ENCODE measurements around the gene TMEM141.
"Not testable (repeated sequence)": the region's sequence is repeated elsewhere in the genome, so short reads cannot be mapped to it uniquely, and the experiment has no call there.

The TMEM141 gene

DNA sequence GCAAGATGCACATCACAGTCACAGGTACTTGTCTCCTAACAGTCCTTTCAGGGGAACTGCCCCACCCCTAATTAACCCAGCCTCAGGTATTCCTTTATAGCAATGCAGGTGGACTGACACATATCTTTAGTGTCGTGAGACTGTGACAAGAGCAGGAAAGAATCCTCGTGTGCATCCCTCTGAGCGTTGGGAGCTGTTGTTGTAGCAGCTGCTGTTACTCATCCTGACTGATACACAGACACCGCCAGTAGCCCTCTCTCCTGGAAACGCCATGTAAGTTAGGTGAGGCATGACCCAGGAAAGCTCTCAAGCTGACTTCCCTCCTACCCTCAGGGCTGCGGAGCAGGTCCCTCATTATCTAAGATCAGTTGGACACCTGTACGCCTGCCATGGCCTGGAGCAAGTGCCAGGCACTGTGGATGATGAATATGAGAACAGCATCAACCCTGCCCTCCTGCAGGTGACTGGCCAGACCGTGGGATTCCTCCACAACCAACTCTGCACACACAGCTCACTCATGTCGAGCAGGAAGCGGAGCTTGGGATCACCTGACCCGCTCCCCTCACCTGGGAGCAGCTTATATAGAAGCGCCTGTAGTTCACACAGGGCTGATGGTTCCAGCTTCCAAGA lies 16.6 kb upstream of the TMEM141 start:
- no peak for DNase-seq

GRCh38 chr9:136775191-136775590 lies 16.0 kb upstream of the TMEM141 start:
- DNase-seq: no peak

GRCh38 chr9:136776947-136777346 lies 14.2 kb upstream of the TMEM141 start:
- DNase-seq: no peak

- no peak for DNase-seq
These were observed 13.8 kb upstream of the TMEM141 start for GRCh38 chr9:136777359-136777758.

GRCh38 chr9:136779808-136780207 lies 11.3 kb upstream of the TMEM141 start:
- no peak for DNase-seq

GRCh38 chr9:136782452-136782851 lies 8.7 kb upstream of the TMEM141 start:
- no peak for DNase-seq

DNA sequence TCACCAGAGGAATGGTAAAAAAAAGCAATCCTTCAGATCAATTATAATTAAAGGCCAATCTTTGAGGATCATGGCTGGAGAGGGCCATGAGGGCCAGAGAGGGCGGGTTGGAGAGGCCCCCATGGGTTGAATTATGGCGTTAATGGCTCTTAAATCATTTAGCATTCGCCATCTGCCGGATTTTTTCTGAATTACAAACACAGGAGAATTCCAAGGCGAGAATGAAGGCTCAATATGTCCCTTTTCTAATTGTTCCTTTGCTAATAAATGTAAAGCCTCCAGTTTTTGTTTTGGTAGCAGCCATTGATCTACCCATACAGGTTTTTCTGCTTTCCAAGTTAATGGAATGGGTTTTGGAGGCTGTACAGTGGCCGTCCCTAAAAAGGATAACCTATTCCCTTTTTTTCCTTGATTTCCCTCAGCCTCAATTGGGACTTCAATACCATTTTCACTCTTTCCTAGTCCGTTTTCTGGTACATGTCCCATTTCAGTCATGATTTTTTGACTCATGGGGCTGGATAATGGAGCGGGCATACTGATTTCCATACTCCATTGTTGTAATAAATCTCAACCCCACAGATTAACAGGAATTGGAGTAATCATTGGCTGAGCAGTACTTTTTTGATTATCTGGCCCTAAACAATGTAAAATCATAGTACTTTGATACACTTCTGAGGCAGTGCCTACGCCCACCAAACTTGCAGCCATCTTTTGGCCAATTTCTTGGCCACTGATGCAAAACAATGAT lies 6.7 kb upstream of the TMEM141 start:
- peak; percentile 43 for DNase-seq

- peak; percentile 53 for DNase-seq
These were observed 6.2 kb upstream of the TMEM141 start for GRCh38 chr9:136784997-136785361.

DNA sequence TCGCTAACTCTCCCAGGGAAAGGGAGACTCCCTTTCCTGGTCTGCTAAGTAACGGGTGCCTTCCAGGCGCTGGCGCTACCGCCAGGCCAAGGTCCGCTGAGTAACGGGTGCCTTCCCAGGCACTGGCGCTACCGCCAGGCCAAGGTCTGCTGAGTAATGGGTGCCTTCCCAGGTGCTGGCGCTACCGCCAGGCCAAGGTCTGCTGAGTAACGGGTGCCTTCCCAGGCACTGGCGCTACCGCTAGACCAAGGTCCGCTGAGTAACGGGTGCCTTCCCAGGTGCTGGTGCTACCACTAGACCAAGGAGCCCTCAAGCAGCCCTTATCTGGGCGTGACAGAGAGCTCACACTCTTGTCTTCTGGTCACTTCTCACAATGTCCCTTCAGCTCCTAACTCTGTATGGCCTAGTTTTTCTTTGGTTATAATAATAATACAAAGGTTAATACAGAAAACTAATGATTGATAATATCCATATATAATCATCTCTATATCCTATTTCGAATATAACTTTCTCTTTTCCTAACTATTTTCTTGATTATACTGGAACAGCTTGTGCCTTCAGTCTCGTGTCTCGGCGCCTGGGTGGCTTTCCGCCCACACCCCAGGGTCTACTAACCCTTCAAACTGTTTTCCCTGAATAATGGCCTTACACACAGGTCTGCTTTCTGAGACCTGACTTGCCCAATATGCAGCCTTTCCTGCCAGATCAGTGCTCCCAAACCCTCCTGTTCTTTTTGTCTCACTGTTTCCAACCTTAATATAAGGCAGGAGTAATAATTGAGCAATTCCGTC lies 5.4 kb upstream of the TMEM141 start:
- not testable (repeated sequence) for DNase-seq

DNA sequence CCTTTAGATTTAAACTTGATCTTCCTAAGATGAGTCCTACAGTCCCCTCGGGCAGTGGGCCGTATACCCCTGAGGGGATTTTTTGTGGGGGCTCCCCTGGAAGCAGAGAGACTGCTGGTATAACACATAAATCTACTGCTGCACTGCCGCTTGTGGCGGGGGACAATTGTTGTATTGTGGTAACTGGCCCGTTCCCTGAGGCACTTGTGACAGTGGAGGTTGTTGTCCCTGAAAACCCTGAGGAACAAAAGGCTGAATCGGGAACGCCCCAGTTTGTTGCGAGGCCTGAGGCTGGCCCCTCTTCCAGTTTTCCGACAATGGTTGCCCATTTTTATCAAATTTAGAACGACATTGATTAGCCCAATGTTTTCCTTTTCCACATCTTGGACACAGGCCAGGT lies 4.7 kb upstream of the TMEM141 start:
- DNase-seq: no peak

DNA sequence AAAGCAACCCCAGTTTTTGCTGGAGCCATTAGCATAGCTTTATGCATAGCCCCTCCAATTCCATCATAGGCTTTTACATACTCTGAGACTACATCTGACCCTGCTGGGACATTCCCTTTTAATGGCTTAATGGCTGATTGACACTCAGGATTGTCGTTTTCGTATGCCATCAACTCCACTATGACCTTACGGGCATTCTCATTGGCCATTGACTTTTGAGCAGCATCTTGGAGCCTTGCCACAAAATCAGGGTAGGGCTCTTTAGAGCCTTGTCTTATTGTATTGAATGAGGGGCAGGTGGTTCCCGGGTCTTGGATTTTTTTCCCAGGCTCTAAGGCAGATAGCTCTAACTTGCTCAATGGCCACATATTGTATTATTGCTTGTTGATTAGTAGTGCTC lies 4.2 kb upstream of the TMEM141 start:
- DNase-seq: not testable (repeated sequence)

DNA sequence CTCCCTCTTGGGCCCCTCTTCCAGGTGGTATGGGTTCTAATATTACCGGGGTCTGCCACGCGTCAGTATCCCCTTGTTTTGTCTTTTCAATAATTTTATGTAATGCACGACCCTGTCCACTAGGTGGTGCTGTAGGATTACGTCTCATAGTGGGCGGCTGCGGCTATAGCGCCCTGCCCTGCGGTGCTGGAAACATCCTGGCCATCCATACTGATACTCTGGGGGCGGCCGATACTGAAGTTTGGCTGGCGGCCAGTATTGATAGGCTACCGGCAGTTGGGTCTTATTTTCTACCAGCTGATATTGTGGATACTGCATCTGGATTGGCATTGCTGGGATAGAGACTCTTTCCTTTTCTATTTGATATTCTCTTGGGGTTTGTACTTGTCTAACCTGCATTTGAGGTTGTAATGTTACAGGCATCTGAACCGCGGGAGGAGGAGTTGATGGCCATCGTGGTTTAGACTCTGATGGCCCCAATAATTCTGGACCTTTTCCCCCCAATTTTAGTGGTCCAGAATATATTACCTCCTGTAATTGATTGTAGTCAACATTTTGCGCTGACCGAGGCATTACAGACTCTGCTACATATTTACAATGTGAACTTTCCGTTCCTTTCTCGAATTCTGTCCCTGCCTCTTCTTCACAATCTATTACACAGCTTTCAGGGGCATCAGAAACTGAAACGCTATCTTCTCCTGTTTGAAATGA lies 3.3 kb upstream of the TMEM141 start:
- peak; percentile 82 for DNase-seq

DNA sequence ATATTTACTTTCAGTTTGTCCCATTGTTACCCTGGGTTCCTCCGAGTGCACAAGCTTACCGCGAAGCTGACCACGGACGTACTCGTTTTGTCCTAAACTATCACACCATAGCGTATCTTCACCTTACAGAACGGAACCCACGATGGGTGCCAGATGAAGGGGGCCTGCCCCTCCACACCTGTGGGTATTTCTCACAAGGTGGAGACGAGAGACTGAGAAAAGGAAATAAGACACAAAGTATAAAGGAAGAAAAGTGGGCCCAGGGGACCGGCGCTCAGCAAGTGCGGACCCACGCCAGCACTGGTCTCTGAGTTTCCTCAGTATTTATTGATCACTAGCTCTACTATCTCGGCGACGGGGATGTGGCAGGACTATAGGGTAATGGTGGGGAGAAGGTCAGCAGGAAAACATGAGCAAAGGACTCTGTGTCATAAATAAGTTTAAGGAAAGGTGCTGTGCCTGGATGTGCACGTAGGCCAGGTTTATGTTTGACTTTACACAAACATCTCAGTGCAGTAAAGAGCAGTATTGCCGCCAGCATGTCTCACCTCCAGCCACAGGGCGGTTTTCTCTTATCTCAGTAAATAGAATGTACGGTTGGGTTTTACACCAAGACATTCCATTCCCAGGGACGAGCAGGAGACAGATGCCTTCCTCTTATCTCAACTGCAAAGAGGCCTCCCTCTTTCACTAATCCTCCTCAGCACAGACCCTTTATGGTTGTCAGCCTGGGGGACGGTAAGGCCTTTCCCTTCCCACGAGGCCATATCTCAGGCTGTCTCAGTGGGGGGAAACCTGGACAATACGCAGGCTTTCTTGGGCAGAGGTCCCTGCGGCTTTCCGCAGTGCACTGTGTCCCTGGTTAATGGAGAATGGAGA lies 2.3 kb upstream of the TMEM141 start:
- DNase-seq: not testable (repeated sequence)

DNA sequence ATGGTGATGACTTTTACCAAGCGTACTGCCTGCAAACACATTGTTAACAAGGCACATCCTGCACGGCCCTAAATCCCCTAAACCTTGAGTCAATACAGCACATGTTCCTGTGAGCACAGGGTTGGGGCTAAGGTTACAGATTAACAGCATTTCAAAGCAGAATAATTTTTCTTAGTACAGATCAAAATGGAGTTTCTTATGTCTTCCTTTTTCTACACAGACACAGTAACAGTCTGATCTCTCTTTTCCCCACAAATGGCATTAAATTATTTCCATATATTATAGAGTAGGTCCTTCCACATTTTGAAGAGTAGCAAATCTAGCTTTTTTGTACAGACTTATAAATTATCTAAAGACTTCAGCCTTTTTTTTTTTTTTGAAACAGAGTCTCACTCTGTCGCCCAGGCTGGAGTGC lies 1.6 kb upstream of the TMEM141 start:
- DNase-seq: no peak

DNA sequence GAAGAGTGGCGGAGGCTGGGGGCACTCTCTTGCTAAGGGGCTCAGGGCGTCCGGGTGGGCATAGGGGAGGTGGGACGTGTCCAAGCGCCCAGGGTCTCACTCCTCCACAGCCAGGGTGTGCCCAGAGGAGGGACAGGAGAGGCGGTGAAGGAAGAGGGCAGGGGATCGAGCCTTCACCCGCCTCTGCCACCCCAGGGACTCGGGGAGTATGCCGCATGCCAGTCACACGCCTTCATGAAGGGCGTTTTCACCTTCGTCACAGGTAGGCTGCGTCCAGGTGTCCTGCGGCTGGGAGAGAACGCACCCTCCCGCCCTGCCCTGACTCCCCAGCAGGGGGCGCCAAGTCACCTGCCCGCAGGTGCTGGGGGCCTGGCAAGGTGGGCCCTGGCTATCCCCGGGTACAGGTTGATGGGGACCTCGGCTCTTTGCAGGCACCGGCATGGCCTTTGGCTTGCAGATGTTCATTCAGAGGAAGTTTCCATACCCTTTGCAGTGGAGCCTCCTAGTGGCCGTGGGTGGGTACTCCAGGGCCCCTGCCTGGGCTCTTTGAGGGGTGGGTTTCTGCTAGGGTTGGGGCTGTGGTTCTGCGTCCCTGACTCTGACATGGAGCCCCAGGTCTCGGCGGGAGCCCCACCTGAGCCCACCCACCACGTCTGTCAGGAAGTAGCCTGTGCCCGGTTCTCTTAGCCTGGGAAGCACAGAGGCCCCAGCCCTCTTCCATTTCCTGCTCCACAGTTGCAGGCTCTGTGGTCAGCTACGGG lies 552 bp downstream of the TMEM141 start:
- DNase-seq: peak; percentile 79

DNA sequence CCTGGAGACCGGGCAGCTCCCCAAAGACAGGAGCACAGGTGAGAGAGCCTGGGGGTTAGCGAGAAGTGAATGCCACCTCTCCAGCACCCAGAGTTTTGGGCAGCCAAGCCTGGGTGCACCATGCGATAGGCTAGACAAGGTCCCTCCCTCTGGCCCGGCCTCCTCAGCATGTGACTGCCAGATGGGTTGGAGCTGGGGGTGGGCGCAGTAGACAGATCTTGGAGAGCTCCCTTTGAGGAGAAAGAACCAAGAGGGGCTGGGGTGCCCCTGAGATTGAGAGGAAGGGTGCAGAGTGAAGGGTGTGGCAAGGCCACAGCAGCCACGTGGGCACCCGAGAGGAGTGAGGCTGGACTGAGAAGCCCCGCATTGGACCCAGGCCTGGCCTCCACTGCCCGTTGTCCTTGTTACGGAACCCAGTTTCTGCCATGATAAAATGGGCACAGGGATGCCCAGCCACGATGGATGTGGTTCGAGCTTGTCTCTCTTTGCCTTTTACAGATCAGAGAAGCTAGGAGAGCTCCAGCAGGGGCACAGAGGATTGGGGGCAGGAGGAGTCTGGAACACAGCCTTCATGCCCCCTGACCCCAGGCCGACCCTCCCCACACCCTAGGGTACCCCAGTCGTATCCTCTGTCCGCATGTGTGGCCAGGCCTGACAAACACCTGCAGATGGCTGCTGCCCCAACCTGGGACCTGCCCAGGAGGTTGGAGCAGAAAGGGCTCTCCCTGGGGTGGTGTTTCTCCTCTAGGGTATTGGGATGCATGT lies 1.4 kb downstream of the TMEM141 start:
- DNase-seq: no peak

DNA sequence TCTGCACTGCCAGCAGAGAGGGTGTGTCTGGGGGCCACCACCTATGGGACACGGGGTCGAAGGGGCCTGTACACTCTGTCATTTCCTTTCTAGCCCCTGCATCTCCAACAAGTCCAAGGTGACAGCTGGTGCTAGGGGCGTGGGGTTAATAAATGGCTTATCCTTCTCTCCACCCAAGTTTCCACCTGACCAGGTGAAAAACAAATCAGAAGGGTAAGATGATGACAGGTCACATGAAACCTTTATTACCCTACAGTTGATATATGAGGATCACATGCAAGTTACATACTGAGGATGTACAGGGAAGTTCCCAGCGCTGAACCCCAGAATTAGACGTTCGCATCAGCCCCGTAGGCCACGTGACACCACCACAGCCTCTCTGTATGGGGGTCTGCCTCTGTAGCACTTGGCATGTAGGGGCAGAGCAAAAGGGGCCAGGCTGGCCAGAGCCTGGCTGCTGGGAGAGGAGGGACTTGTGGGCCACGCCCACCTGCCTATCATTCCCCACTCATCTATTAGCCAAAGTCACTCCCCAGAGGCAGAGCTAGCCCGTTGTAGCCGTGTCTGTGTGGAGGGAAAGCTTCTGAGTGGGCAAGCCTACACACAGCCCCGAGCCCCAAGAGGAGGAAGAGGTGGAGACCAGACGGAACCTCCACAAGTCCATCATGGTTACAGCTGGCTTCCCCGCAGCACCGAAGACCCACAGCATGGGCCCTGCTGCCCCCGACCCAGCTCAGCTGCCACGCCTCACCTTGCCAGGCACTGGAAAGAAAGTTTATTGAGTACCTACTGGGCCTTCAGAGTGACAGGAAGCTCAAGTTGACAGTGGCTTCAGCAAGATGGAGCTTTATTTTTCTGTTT lies 2.2 kb downstream of the TMEM141 start:
- DNase-seq: no peak

DNA sequence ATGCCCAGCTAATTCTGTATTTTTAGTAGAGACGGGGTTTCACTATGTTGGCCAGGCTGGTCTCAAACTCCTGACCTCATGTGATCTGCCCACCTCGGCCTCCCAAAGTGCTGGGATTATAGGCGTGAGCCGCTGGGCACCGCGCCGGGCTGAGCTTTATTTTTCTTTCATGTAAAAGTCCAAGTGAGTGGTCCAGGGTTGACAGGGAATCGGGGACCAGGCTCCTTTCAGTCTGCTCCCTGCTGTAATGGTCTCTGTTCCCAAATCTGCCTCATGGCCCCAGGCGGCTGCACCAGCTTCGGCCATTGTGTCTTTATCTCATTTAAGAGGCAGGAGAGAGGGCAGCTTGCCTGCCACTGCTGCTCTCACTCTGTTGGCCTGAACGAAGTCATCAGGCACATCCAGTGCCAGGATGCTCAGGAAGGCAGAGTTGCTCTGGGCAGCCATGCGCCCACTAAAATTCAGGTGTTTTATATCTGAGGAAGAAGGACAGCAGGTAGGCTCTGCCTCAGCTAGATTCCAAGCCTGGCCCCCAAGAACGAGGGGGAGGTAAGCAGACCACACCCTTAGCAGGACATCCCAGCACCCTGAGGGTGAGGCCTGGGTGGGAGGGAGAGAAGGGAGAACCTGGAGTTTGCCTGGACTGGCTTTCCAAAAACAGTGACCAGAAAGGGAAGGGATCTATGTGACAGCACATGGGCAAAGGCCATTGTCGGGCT lies 3.3 kb downstream of the TMEM141 start:
- DNase-seq: no peak

GRCh38 chr9:136795000-136795348 lies 3.8 kb downstream of the TMEM141 start:
- no peak for DNase-seq

Measured in CD4-positive, alpha-beta T cell treated with Interleukin-12 subunit alpha and Interleukin-12 subunit beta, for 1 hour (primary cell).